ENCODE data around the gene CWC27. TPM values are rescaled to one million over a fixed set of nuclear protein-coding genes. Genes with fewer than 3 reads are reported as not detected.

Gene CWC27
- total RNA-seq, 1 experiment from 2014 or later: 32.9 TPM

DNA sequence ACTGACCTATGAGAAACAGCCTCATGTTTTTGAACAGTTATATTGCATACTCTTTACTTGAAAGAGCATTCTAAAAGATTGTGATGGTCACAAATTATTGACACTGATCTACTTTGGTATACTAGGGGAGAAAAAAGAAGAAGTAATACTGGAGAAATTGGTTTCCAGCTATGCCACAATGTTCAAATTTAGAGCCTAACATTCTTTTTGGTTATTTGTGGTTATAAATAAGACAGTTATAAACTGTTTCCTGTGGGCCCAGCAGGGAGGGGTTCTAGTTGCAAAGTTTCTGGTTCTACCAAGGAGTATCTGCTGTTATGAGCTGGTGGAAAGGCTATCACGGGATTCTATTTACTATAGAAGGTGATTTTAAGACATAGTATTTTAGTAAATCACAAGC lies 4.8 kb downstream of the CWC27 start:
- TF ChIP-seq, protein P1, sequence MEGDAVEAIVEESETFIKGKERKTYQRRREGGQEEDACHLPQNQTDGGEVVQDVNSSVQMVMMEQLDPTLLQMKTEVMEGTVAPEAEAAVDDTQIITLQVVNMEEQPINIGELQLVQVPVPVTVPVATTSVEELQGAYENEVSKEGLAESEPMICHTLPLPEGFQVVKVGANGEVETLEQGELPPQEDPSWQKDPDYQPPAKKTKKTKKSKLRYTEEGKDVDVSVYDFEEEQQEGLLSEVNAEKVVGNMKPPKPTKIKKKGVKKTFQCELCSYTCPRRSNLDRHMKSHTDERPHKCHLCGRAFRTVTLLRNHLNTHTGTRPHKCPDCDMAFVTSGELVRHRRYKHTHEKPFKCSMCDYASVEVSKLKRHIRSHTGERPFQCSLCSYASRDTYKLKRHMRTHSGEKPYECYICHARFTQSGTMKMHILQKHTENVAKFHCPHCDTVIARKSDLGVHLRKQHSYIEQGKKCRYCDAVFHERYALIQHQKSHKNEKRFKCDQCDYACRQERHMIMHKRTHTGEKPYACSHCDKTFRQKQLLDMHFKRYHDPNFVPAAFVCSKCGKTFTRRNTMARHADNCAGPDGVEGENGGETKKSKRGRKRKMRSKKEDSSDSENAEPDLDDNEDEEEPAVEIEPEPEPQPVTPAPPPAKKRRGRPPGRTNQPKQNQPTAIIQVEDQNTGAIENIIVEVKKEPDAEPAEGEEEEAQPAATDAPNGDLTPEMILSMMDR (IDR thresholded peaks at IDR 0.05; ENCODE audit: insufficient read depth in 1 of 2, low read depth in 1 of 2, low read length in 1 of 2, severe bottlenecking in 1 of 2, unreplicated experiment in 1 of 2): no peak
- Mint-ChIP-seq H3K4me3 (ENCODE audit: unreplicated experiment) (no peak overlapping the region), H3K9me3 (ENCODE audit: unreplicated experiment) (no peaks in the 10 kb centered on the region), H3K27me3 (ENCODE audit: insufficient read depth, unreplicated experiment) (no peaks in the 10 kb centered on the region), H3K36me3 (ENCODE audit: insufficient read depth, unreplicated experiment) (peaks cover 1% of the 10 kb centered on the region), H3K4me1 (ENCODE audit: low read depth, unreplicated experiment) (peaks cover 12% of the 10 kb centered on the region), H3K27ac (ENCODE audit: unreplicated experiment) (no peak overlapping the region)
- Histone ChIP-seq H3K9me3 (no peaks in the 10 kb centered on the region), H3K4me1 (no peaks in the 10 kb centered on the region; the same call in 1 of the 2 replicates), H3K36me3 (ENCODE audit: control insufficient read depth, insufficient read depth, low read length) (no peaks in the 10 kb centered on the region), H3K4me3 (ENCODE audit: low read depth, low read length) (no peak overlapping the region), H3K27me3 (replicated peaks; ENCODE audit: control insufficient read depth, insufficient read depth, low read length) (no peaks in the 10 kb centered on the region)
- DNase-seq: no peak
- ChIA-PET POLR2A (no interaction called here), CTCF (no interaction called here)
- BruUV-seq (replicated peaks): no TSS peak
- intact Hi-C loops (cut with micrococcal nuclease; ENCODE audit: unreplicated experiment): no loop called here

DNA sequence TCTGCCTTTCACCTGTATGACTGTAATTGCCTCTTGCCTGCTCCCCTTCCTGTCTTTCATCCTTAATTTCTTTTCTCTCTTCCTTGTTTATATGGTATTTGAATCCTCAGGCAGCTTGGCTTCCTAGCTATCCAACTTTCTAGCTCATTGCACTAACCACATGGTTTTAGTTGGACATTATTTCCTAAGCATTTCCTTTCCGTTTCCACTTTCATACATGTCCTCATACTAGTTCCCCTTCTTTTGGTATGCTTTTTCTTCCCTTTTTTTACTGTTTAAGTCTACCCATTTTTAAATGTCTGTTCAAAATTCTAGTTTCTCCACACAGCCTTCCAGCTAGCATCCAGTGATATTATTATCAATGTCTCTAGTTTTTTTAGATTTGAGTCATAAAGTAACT lies 6.6 kb downstream of the CWC27 start:
- Histone ChIP-seq H3K36me3 (ENCODE audit: control insufficient read depth, insufficient read depth, low read length) (no peaks in the 10 kb centered on the region), H3K4me3 (ENCODE audit: low read depth, low read length) (no peak overlapping the region), H3K27me3 (replicated peaks; ENCODE audit: control insufficient read depth, insufficient read depth, low read length) (no peaks in the 10 kb centered on the region), H3K4me1 (no peaks in the 10 kb centered on the region), H3K9me3 (no peaks in the 10 kb centered on the region)
- Mint-ChIP-seq H3K27ac (ENCODE audit: unreplicated experiment) (no peak overlapping the region), H3K4me1 (ENCODE audit: low read depth, unreplicated experiment) (peaks cover 2% of the 10 kb centered on the region), H3K27me3 (ENCODE audit: insufficient read depth, unreplicated experiment) (no peaks in the 10 kb centered on the region), H3K9me3 (ENCODE audit: unreplicated experiment) (no peaks in the 10 kb centered on the region), H3K4me3 (ENCODE audit: unreplicated experiment) (no peak overlapping the region), H3K36me3 (ENCODE audit: insufficient read depth, unreplicated experiment) (no peaks in the 10 kb centered on the region)
- POLR2A ChIA-PET: no interaction called here
- intact Hi-C loops (cut with micrococcal nuclease; ENCODE audit: unreplicated experiment): no loop called here
- TF ChIP-seq, protein P1 (IDR thresholded peaks at IDR 0.05; ENCODE audit: insufficient read depth in 1 of 2, low read depth in 1 of 2, low read length in 1 of 2, severe bottlenecking in 1 of 2, unreplicated experiment in 1 of 2): no peak
- BruUV-seq (replicated peaks): no TSS peak
- no peak for DNase-seq
- CTCF ChIA-PET: no interaction called here

DNA sequence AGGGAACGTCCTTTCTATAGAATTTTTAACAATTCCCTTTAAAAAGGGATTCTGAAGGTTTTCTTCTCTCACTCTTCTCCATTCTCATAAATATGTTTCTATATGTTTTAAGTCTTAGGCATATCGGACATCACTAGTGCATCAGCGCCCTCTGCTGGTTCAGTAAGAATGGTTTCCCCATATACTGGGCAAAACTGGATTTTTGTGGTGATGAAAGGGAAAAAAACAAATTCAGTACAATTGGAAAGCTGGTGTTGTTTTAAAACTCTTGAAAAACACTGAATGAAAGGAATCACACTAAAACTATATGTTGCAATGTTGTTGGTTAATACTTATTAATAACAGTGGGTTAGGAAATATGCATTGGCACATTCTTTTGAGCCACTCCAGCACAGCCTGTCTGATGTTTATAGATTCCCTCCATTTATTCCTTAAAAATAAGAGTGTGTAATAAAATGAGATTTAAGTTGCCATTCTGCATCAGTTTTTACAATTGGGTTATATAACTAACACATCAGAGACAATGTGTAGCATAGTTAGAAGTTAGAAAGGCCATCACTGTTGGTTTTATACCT lies 15.8 kb downstream of the CWC27 start:
- H3K4me3 Mint-ChIP-seq (ENCODE audit: unreplicated experiment): no peak overlapping the region
- DNase-seq: peak; percentile 72 to 73
- no peaks in the 10 kb centered on the region for H3K36me3 Mint-ChIP-seq (ENCODE audit: insufficient read depth, unreplicated experiment)
- BruUV-seq (replicated peaks): no TSS peak
- H3K4me3 ChIP-seq (ENCODE audit: low read depth, low read length): no peak overlapping the region
- no peaks in the 10 kb centered on the region for H3K9me3 ChIP-seq
- ChIA-PET POLR2A (no interaction called here), CTCF (interaction anchor here (0.6 to 0.8 kb wide), 2 partner anchors 21 to 40 kb away, joined by 3 read pairs; no protein-coding TSS in a partner anchor)
- no peaks in the 10 kb centered on the region for H3K27me3 ChIP-seq (replicated peaks; ENCODE audit: control insufficient read depth, insufficient read depth, low read length)
- no peaks in the 10 kb centered on the region for H3K27me3 Mint-ChIP-seq (ENCODE audit: insufficient read depth, unreplicated experiment)
- no peaks in the 10 kb centered on the region for H3K9me3 Mint-ChIP-seq (ENCODE audit: unreplicated experiment)
- H3K4me1 ChIP-seq: no peaks in the 10 kb centered on the region
- H3K36me3 ChIP-seq (ENCODE audit: control insufficient read depth, insufficient read depth, low read length): peaks cover 2% of the 10 kb centered on the region
- TF ChIP-seq, protein P1 (IDR thresholded peaks at IDR 0.05; ENCODE audit: insufficient read depth in 1 of 2, low read depth in 1 of 2, low read length in 1 of 2, severe bottlenecking in 1 of 2, unreplicated experiment in 1 of 2): peak; percentile 81
- intact Hi-C loops (cut with micrococcal nuclease; ENCODE audit: unreplicated experiment): loop anchor here (1.0 to 10.0 kb wide), 4 partner anchors 104 to 560 kb away; no protein-coding TSS in a partner anchor
- H3K27ac Mint-ChIP-seq (ENCODE audit: unreplicated experiment): no peak overlapping the region
- H3K4me1 Mint-ChIP-seq (ENCODE audit: low read depth, unreplicated experiment): no peaks in the 10 kb centered on the region
